HG03520 (cell line): ENCODE data around the gene MTFR2.
"Not testable (repeated sequence)": the region's sequence is repeated elsewhere in the genome, so short reads cannot be mapped to it uniquely, and the experiment has no call there.

ENCODE experiments used
- ATAC-seq: cut with Tn5 transposase; IDR thresholded peaks from one replicate; pipeline ENCODE4 v1.9.1; 2021; ENCODE audit warnings: mild to moderate bottlenecking, moderate library complexity; ENCODE audit not compliant: unreplicated experiment

The MTFR2 gene

GRCh38 chr6:136236466-136237293 is 13.4 kb downstream of the MTFR2 start:
- no peak for ATAC-seq

- ATAC-seq = no peak
Observed at GRCh38 chr6:136235233-136235564, 14.9 kb downstream of the MTFR2 start.

- no peak for ATAC-seq
Observed at GRCh38 chr6:136232701-136233100, 17.4 kb downstream of the MTFR2 start.

- no peak for ATAC-seq
Observed at GRCh38 chr6:136230219-136230853, 19.8 kb downstream of the MTFR2 start.

- no peak for ATAC-seq
Observed at GRCh38 chr6:136228814-136229213, 21.3 kb downstream of the MTFR2 start.

GRCh38 chr6:136226674-136227377 is 23.3 kb downstream of the MTFR2 start:
- ATAC-seq = peak; percentile 14

GRCh38 chr6:136226027-136226673 is 24.0 kb downstream of the MTFR2 start:
- ATAC-seq = peak; percentile 59

GRCh38 chr6:136225496-136225895 is 24.6 kb downstream of the MTFR2 start:
- ATAC-seq = no peak

- not testable (repeated sequence) for ATAC-seq
Observed at GRCh38 chr6:136224974-136225373, 25.1 kb downstream of the MTFR2 start.

- ATAC-seq = no peak
Observed at GRCh38 chr6:136216503-136217401, 33.4 kb downstream of the MTFR2 start.

GRCh38 chr6:136213853-136214252 is 36.3 kb downstream of the MTFR2 start:
- no peak for ATAC-seq

- no peak for ATAC-seq
Observed at GRCh38 chr6:136213012-136213539, 37.0 kb downstream of the MTFR2 start.

GRCh38 chr6:136212608-136213007 is 37.5 kb downstream of the MTFR2 start:
- ATAC-seq = no peak

- ATAC-seq = no peak
Observed at GRCh38 chr6:136210398-136211165, 39.5 kb downstream of the MTFR2 start.

- no peak for ATAC-seq
Observed at GRCh38 chr6:136209496-136209895, 40.6 kb downstream of the MTFR2 start.

- no peak for ATAC-seq
Observed at GRCh38 chr6:136208783-136209182, 41.3 kb downstream of the MTFR2 start.

GRCh38 chr6:136201732-136202131 is 48.4 kb downstream of the MTFR2 start:
- ATAC-seq = no peak

GRCh38 chr6:136192902-136193301 is 57.2 kb downstream of the MTFR2 start:
- ATAC-seq = no peak

GRCh38 chr6:136191606-136192312 is 58.4 kb downstream of the MTFR2 start:
- no peak for ATAC-seq
